CD4-positive, alpha-beta T cell treated with Interleukin-1 beta for 1 hour (primary cell): ENCODE data around the gene PPIL4.

ENCODE experiments used
- DNase-seq, 2 donors: peaks; one replicate each; pipeline ENCODE4 v3.0.0-alpha.2; 2020 to 2022

PPIL4 gene

DNA sequence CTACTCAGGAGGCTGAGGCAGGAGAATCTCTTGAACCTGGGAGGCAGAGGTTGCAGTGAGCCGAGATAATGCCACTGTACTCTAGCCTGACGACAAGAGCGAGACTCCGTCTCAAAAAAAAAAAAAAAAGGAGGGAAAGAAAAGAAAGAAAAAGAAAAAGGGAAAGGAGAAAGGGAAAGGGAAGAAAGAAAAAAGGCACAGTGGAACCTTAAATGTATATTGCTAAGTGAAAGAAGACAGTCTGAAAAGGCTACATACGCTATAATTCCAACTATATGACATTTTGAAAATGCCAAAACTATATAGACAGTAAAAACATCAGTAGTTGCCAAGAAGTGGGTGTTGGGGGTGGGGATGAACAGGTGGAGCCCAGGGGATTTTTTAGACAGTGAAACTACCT lies 16.2 kb downstream of the PPIL4 start:
- DNase-seq, result no peak

DNA sequence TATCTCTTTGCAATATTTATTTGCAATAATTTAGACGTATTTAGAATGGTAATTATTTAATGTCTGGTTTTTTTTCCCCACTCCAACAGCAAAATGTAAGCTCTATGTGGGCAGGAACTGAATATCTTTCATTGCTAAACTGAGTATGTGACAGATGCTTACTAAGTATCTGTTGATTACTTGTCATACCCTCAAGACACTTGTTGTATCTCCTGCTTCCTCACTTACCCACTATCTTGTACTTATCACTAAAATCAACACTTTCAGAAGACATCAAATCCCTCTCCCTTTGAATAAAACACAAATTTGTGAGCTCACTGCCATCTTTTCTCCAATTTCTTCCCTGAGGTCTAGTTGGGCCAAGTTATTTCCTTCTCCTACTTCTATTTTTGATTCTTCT lies 30.3 kb downstream of the PPIL4 start:
- DNase-seq, result no peak

DNA sequence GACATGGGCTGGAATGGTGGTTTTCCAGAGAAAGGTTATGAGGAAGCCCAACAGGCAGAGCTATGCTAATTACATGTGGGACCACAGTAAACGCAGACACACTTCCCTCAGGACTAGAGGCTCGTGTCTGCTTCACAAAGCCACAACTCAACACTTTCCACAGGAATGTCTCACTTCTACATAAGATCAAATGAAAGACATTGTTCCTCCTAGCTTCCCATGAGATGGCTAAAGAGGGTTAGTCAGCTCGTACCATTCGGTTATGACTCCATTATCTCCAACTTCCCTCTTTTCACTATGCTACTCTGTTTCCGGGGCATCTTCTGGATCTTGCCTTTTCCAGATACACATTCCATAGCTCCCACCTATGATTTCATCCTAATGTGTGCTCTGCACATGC lies 31.9 kb downstream of the PPIL4 start:
- DNase-seq, result no peak

DNA sequence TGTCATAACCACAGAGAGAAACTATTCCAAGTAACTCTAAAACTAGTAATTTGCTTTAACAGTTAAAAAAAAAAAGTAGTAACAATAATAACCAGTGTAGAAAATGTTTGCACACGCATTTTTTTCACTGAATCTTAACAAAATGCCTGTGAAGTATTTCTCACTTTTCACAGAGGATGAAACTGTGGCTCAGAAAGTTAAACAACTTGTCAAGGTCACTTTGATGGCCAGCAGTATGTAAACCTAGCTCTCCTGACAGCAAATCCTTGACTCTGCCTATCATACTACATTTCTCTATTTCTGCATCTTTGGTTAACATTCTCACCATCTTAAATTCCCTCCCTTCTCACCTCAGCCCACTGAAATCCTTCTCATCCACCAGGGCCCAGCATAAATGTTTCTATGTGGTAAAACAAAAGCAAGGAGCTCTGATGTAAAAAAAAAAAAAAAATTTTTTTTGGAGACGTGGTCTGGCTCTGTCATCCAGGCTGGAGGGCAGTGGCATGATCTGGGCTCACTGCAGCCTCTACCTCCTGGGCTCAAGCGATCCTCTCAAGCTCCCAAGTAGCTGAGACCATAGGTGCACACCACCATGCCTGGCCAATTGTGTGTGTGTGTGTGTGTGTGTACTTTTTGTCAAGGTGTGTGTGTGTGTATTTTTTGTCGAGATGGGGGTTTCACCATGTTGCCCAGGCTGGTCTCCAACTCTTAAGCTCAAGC lies 34.9 kb downstream of the PPIL4 start:
- no peak for DNase-seq

DNA sequence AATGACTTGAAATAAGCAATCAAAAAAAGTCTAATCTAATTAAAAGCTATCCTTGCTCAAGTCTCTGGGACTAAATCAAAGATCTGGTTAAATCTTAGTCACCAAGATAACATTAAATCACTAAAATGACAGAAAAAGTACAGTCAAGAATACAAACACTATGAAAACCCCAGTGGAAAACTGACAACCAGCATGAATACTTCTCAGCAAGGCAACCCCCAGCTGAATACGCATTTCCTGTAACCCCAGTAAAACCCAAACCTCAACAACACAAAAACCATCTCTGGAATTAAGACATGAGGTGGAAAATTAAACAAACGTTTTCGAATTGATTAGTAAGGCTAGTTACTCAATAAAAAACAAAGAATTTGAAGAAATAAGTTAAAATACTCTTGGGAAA lies 37.4 kb downstream of the PPIL4 start:
- peak; percentile 62 to 84 for DNase-seq

DNA sequence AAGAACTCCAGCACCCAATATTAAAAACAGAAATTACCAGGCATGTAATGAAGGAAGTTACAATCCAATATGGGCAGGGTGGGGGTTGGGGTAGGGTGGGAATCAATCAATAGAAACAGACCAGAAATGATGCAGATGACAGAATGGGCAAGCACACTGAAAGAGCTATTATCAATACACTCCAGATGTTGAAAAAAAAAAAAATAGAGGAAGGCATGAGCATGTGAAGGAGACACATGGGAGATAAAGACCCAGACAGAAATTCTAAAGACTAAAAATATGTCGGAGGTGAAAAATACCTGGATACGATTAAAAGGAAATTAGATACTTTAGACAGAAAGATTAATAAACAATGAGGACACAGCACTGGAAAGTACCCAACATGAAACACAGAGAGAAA lies 42.0 kb downstream of the PPIL4 start:
- DNase-seq, result no peak

DNA sequence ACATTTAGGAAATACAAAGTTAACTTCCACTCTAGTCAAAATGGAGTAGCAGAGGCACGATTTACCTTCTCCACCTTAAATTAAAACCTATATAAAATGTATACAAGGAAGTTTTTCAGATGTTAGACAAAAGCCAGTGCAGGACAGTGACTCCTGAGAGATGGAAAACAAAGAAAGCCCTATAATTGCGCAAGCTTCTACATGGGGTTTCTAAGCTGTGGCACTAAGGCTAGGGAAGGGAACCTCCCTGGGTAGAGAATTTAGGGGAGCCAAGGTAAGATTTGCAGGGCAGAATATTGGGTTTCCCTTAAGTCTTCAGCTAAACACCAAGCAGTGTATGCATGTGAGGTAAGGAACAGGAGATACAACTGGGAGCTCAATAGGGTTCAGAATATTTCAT lies 42.6 kb downstream of the PPIL4 start:
- no peak for DNase-seq

DNA sequence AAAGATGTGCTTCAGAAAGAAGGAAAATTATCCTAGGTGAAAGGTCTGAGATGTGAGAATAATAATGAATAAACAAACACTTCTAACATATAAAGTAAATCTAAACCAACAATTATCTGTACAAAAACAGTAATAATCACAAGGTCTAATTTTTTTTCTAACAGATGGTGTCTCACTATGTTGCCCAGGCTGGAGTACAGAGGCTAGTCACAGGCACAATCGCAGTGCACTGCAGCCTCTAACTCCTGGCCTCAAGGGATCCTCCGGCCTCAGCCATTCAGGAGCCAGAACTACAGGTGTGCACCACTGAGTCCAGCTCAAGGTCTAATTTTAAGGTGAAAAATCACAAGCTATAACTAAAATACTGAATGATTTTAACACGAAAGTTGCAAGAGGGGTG lies 44.1 kb downstream of the PPIL4 start:
- no peak for DNase-seq

DNA sequence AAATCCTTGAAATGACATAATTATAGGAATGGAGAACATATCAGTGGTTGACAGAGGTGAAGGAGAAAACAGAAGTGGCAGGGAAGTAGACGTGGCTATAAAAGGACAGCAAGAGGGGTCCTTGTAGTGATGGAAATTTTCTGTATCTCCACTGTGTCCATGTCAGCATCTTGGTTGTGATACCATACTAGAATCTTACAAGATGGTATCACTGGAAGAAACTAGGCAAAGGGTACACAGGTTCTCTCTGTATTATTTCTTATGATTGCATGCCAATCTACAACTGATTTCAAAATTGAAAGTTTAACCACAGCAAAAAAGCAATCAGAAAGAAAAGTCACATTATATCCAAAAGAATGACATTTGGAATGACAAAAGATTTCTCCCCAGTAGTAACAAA lies 44.6 kb downstream of the PPIL4 start:
- DNase-seq, result no peak

DNA sequence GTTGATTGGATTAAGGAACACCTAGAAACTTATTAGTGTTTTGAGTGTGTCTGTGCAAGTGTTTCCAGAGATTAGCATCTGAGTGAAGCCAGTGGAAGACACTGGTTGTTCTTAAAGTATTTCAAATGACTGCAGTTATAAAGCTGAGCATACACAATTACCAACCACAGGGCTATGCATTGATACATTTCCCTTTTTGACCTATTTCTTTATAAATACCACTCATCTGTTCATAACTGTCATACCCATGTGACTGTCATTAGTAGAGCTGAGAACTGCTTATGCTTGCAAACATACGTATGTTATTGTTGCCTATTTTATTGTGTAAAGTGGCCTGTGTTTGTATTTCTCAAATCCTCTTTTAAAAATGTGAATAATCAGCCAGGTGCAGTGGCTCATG lies 45.7 kb downstream of the PPIL4 start:
- no peak for DNase-seq

DNA sequence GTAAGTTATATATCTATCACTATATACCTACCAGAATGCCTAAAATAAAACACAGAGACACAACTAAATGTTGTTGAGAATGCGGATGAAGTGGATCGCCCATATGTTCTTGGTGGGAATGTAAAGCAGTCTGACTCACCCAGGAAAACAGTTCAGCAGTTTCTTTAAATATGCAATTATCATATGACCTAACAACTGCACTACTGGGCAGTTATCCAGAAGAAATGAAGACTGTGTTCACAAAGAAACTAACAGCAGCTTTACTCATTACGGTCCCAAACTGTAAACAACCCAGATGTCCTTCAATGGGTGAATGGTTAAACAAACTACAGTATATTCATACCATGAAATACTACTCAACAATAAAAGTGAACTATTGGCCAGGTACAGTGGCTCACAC lies 46.8 kb downstream of the PPIL4 start:
- DNase-seq, result no peak

DNA sequence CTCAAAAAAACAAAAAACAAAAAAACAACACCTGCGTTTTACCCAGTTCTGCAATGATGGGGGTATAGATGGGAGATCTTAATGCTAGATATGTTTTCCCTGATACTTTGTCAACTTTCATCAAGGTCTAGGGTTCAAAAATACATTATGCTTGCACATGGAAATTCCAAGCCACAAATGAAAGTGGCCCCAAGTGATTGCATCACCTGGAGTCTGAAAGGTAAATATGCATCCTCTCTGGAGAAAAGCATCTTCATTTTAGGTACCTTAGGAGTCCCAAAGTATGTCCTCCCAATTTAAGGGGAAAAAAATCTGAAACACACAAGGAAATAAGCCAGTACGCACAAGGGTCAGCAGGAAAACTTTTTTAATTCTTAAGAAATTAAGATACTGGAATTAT lies 48.5 kb downstream of the PPIL4 start:
- DNase-seq, result no peak

DNA sequence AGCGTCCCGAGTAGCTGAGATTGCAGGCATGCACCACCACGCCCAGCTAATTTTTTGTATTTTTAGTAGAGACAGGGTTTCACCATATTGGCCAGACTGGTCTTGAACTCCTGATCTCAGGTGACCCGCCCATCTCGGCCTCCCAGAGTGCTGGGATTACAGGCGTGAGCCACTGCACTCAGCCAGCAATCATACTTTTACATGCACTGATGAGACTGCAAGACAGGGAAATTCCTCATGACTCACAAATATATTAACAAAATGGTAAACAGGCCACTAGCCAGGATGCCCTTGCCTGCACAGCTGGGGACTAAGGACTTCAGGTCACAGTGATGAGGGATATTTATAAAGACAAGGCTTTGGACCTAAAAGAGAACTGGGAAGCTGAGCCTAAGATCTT lies 49.2 kb downstream of the PPIL4 start:
- DNase-seq, result peak in 1 of 2 donors; percentile 41

DNA sequence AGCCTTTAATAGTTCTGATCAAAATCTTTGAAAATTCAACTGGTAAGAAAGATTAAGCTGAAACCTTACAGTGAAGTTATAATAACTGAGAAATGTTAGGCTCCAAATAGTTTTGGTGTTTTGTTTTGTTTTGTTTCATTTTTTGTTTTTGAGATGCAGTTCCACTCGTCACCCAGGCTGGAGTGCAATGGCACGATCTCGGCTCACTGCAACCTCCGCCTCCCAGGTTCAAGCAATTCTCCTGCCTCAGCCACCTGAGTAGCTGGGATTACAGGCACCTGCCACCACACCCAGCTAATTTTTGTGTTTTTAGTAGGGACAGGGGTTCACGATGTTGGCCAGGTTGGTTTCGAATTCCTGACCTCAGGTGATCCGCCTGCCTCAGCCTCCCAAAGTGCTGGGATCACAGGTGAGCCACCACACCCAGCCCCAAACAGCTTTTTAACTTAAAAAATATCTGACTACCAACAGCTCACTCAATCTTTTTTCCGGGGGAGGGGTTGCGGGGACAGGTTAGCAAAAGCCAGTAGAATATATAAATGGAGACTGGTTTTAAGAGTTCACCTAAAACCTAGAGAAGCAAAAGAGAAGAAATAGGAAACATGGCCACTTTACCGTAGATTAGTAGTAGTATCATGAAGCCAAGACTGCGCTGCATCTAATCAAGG lies 50.4 kb downstream of the PPIL4 start:
- peak; percentile 33 to 61 for DNase-seq

DNA sequence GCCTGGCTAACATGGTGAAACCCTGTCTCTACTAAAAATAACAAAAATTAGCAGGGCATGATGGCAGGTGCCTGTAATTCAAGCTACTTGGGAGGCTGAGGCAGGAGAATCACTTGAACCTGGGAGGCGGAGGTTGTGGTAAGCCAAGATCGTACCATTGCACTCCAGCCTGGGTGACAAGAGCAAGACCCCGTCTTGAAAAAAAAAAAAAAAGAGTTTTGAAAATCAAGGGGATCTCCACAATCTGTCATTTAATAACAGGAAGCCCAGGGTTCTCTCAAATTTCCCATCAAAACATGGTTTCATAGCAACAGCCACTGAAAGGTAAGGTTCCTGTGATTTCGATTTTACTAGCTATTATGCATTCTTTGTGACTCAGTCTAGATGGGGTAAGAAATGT lies 51.0 kb downstream of the PPIL4 start:
- DNase-seq, result peak; percentile 83 to 89

DNA sequence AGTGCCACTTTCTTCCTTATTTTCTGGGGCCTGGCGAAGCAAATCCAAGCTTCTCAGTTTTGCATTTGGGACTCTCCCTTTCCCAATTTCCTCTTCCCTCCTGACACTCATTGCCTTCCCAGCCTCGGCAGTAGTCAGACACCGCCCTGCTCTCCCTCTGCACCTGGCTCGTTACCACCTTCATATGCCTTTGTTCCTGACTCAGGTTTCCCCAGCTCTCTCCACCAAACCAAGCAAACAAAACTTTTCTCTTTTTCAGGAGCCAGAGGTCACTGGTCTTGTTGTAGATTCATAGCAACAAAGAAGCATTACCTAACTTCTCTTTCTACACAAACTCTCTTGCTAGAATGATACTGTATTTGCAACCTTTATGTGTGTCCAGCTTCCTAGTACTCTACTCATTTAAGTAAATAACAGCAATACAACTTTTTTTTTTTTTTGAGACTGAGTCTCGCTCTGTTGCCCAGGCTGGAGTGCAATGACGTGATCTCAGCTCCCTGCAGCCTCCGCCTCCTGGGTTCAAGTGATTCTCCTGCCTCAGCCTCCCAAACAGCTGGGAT lies 52.0 kb downstream of the PPIL4 start:
- DNase-seq, result no peak

DNA sequence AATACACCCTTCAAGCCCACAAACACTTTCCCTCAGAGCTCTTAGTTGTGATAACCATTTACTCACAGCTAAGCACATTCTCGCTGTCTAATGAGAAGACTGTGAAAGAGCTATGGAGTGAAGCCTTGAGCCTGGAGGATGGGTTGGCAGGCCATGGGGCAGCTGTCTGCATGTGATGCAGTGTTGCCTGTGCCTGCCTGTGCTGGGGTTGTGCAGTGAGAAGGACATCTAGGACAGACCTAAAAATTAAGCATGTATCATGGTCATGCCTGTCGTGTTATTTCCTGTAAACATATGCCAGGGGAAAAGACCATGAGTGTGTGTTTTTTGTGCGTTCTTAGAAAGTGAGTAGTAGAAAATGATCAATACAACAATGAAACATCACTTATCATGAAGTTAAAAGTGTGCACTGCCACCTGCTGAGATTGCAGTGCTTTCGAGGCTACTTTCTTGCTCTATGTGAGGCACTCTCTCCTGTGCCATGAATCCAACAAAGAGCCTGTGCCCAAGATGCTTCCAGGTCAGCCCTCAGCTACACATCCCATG lies 53.0 kb downstream of the PPIL4 start:
- DNase-seq, result no peak

DNA sequence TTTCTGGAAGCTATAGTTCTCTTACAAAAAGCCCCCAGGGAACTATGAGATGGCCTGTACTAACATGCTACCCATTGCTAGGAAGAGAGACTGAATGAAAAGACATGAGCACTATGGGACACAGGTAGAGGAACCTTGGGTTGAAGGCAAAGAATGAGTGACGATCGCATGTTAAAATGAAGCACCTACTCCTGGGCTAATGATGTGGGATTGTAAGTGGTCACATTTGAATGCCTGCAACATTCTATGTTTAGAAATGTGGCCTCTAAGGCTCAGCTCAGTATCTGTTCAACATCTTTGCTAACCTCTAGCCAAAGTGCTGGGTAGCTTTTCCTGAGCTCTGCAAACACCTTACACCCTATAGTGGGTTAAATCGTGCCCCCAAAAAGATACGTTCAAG lies 55.9 kb downstream of the PPIL4 start:
- no peak for DNase-seq

DNA sequence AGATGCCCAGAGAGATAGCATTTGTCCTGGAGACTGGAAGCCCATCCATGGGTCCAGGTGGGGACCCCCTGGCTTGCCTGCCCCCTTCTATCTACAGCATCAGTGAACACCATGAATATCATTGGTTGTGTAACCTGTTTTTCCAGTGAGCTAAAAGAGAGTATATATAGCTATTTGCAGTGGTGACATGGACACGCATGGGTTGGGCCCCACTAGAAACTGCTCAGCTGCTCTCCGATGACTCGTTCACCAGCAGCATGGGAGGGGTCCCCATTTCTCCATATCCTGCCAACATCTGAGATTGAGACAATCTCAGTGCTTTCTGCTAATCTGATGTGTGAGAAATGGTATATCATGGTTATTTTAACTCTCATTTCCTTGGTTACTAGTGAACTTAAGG lies 57.0 kb downstream of the PPIL4 start:
- peak in 1 of 2 donors; percentile 76 for DNase-seq

DNA sequence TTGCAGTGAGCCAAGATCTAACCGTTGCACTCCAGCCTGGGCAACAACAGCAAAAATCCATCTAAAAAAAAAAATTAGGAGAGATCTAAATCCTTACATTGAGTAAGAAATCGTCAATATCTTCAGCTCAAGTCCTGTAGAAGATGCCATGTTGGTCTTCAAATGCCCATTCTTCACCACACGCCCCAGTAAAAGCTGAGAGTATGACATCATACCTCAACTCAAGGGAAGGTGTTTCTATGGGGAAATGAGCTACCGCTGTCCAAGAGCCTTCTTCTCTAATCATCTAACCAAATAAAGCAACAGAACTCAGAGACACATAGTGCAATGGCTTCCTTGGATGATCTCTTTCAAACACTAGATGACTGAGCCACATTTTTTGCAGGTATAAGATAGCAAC lies 58.5 kb downstream of the PPIL4 start:
- DNase-seq, result no peak

DNA sequence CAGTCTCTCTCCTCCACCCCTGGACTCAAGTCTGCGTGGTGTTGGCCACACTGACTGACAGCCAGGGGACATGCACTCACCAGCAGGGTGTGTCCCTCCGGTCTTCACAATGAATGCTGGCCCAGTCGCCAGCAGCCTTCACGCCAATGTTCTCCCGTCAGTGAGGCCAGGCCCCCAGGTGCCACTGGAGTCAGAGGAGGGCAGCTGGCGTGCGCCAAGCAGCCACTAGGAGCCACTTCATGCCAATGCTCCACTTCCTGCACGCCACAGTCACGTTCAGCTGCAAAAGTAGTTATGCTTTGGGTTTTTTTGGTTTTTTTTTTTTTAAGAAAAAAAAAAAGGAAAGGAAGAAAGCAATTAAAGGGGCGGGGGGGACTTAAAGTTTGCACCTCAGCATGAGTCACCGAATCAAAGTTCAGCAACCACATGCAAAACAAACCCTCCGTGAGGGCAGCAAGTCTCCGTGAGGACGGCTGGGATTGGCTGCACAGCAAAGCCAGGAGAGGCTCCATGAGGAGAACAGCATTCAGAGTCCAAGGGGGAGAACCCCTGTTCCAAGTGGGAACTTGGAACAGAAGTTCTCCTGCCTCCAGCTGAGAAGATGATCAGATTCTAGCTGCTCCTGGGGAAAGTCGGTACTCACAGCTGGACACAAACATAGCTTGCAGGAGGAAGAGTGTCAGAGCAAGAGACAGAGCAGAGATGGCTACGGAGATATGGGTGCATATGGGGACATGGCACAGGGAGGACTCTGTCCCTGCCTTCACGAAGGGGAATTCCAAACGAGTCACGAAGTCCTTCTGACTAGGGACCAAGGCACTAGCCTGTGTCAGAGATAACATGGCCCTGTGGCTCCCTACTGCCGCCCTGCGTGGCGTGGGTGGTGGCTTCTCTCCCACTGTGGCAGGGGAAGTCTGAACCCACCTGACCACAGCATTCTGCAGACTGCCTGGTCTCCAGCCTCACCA lies 60.8 kb downstream of the PPIL4 start, which contains the start of gene ZC3H12D:
Gene ZC3H12D (minus strand): TSS at position 282 of the 968 bp plus-strand sequence. CDS start 10,471 bp downstream, outside the sequence.
- DNase-seq, result peak; percentile 88 to 90

DNA sequence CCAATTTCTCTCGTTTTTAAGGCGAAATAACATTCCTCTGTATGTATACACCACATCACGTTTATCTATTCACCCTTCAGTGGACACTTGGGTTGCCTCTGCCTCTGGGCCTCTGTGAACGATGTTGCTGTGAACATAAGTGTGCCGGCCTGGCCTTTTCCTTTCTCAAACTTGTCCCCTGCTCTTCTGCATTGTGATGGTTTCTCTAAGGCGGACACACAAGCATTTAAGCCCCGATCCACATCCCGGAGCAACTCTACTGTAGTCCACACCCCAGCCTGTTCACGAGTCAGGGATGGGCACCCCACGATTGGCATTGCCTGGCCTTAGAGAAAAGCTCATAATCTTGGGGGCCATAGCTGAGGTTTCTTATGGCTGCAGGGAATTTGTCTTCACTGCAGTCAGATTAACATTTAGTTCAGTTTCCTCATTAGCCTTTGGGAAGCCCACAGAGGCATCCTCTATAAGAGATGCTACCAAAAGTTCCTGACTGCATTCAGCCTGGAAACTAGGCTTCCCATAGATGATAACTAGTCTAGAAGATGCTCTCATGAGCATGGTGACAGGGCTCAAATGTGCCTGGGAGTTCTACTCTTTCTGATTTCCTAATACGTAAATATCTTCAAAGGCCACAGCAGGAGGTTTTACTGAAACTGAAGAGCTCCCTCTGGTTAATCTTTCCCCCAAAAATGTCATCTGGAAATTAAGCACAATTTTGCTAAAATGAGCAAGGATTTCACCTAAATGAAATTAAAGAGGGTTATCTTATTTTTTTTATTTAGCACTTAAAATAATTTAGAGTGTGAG lies 61.8 kb downstream of the PPIL4 start:
- DNase-seq, result peak in 1 of 2 donors; percentile 45
